Measurements from ENCODE around the gene SCARB2. TPM values are rescaled to one million over a fixed set of nuclear protein-coding genes. Genes with fewer than 3 reads are reported as not detected.
A peak's percentile ranks its signal among the peaks of the same experiment; 100 is the strongest.

The SCARB2 gene
- total and polyA plus RNA-seq, 7 donors: 58.5 to 199 (median 109) TPM

- H3K27ac ChIP-seq: no peak overlapping the region
- no peak overlapping the region for H3K4me3 ChIP-seq
- no peak for ATAC-seq
- DNase-seq: no peak
- no peaks in the 10 kb centered on the region for H3K36me3 ChIP-seq (ENCODE audit: insufficient read depth in 1 of 2, low read depth in 1 of 2)
- no peak for TF ChIP-seq CTCF (IDR thresholded peaks at IDR 0.05)
- H3K27me3 ChIP-seq (ENCODE audit: insufficient read depth in 3 of 3, low read length in 2 of 3): no peaks in the 10 kb centered on the region
- H3K4me1 ChIP-seq: peaks cover 3% of the 10 kb centered on the region
- WGBS, 3 donors: 70 to 88% (median 87%) methylated on average over 6 of the region's 6 CpGs
- intact Hi-C loops (cut with DNase I): loop anchor here (5.0 to 10.0 kb wide), 4 partner anchors 36 to 249 kb away; no protein-coding TSS in a partner anchor
- no peaks in the 10 kb centered on the region for H3K9me3 ChIP-seq
Observed at GRCh38 chr4:76256032-76256431, 42.4 kb upstream of the SCARB2 start.

DNA sequence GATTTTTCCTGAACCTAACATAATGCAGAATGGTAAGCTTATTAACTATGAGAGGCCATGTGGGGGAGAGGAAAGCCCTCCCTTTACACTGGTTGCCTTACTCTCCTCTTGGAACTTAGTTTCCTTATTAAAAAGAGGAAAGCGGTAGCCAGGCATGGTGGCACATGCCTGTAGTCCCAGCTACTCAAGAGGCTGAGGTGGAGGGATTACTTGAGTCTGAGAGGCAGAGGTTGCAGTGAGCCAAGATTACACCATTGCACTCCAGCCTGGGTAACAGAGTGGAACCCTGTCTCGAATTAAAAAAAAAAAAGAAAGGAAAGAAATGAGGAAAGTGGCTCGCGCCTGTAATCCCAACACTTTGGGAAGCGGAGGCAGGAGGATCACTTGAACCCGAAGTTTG is 39.9 kb upstream of the SCARB2 start:
- WGBS, 3 donors: 79 to 86% (median 84%) methylated on average over 6 of the region's 6 CpGs
- intact Hi-C loops (cut with DNase I): loop anchor here (5.0 to 10.0 kb wide), 2 partner anchors 49 to 251 kb away; no protein-coding TSS in a partner anchor

GRCh38 chr4:76252271-76252653 is 38.6 kb upstream of the SCARB2 start:
- DNase-seq (no peak), ATAC-seq (no peak)
- WGBS, 3 donors: 68 to 82% (median 75%) methylated on average over 8 of the region's 8 CpGs
- H3K27ac ChIP-seq: peak overlapping the region; percentile 78
- no peaks in the 10 kb centered on the region for H3K36me3 ChIP-seq (ENCODE audit: insufficient read depth in 1 of 2, low read depth in 1 of 2)
- peak overlapping the region; percentile 79 for H3K4me3 ChIP-seq
- intact Hi-C loops (cut with DNase I): loop anchor here (5.0 to 10.0 kb wide), 2 partner anchors 50 to 253 kb away; no protein-coding TSS in a partner anchor
- peaks cover 10% of the 10 kb centered on the region for H3K4me1 ChIP-seq
- no peaks in the 10 kb centered on the region for H3K27me3 ChIP-seq (ENCODE audit: insufficient read depth in 3 of 3, low read length in 2 of 3)
- no peak for TF ChIP-seq CTCF (IDR thresholded peaks at IDR 0.05)
- H3K9me3 ChIP-seq: no peaks in the 10 kb centered on the region

More for the DNA sequence above, 39.9 kb upstream of the SCARB2 start:
- no peak overlapping the region for H3K27ac ChIP-seq
- DNase-seq: no peak
- peaks cover 10% of the 10 kb centered on the region for H3K4me1 ChIP-seq
- no peaks in the 10 kb centered on the region for H3K36me3 ChIP-seq (ENCODE audit: insufficient read depth in 1 of 2, low read depth in 1 of 2)
- no peak overlapping the region for H3K4me3 ChIP-seq
- H3K27me3 ChIP-seq (ENCODE audit: insufficient read depth in 3 of 3, low read length in 2 of 3): no peaks in the 10 kb centered on the region
- no peak for ATAC-seq
- TF ChIP-seq CTCF (IDR thresholded peaks at IDR 0.05): no peak
- H3K9me3 ChIP-seq: no peaks in the 10 kb centered on the region

DNA sequence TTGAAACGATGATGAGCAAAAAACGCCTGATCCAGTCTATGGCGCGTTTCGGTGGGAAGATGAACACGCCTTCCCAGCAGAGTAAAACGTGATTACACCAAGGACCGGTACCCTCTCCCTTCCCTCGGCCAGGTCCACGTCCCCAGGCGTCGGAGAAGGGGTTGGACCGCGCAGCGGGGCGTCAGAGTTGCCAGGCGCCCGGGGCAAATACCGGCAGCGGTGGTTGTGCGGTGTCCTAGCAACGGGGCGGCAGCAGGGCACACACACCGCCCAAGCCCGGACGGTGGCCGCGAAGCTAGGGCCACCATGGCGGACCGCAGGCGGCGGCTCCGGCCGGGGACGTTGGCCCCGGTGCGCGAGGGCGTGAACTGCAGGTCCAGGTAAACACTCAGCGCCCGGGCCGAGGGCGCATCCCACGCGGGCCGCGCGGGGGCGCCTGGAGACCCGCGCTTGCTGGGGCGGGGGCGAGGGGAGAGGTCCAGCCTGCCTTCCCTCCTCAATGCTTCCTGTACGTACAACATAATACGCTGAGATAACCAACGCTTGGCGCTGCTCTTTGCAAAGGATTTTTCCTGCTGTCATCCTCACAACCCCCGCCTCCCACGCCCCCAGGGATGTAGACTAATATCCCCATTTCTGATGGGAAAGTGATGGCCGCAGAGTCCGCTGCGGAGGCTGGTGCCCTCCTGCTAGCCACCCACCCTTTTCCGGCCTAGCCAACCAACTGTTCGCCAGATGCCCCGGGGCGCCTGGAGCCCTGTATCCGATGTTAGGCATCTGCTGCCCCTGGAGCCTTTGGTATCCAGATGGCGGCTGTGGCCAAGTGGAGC is 38.0 kb upstream of the SCARB2 start, which contains the start of gene FAM47E:
Gene FAM47E, plus strand, starts transcription at position 281 of the 830 bp plus-strand sequence. Its CDS starts 26 bp downstream, at position 307.
- peak; percentile 49 for TF ChIP-seq CTCF (IDR thresholded peaks at IDR 0.05)
- peaks cover 10% of the 10 kb centered on the region for H3K4me1 ChIP-seq
- H3K36me3 ChIP-seq (ENCODE audit: insufficient read depth in 1 of 2, low read depth in 1 of 2): no peaks in the 10 kb centered on the region
- peak; percentile 98 to 99 (median 98) for ATAC-seq
- 4% methylated on average over 49 to 68 of the region's 68 CpGs for whole genome bisulfite sequencing, 3 donors
- intact Hi-C loops (cut with DNase I): loop anchor here (2.0 to 10.0 kb wide), 3 partner anchors 51 to 253 kb away; no protein-coding TSS in a partner anchor
- DNase-seq: peak; percentile 82 to 93
- peak within 1 kb of the TSS; percentile 78 for H3K27ac ChIP-seq
- H3K9me3 ChIP-seq: no peaks in the 10 kb centered on the region
- H3K27me3 ChIP-seq (ENCODE audit: insufficient read depth in 3 of 3, low read length in 2 of 3): no peaks in the 10 kb centered on the region
- H3K4me3 ChIP-seq: peak within 1 kb of the TSS; percentile 79
